ENCODE data around the gene WDR70. TPM values are rescaled to one million over a fixed set of nuclear protein-coding genes. Genes with fewer than 3 reads are reported as not detected.

The WDR70 gene
- total and polyA plus RNA-seq, 4 donors, result 4.0 to 17.7 (median 14.5) TPM

- no peak for TF ChIP-seq CTCF (IDR thresholded peaks at IDR 0.05; ENCODE audit: low read depth, low read length, missing input control)
These were observed 132.5 kb downstream of the WDR70 start (continued) for GRCh38 chr5:37511646-37512045.

DNA sequence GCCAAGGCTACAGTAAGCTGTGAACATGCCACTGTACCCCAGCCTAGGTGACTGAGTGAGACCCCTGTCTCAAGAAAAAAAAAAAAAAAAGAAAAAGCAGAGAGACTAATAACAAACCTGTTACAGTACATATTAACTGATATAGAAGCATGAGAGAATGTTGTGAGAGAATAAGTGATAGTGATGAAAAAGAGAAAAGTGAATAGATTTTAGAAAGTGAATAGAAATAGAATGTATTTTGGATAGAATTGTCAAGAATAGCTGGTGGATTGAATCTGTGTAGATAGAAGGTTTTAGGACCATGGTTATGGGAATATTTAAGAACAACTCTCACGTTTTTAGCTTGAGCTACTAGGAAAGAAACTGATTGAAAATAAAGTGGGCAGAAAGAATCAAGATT lies 135.8 kb downstream of the WDR70 start:
- Histone ChIP-seq H3K4me1 (ENCODE audit: control insufficient read depth in 4 of 4, insufficient read depth in 4 of 4, low read length in 3 of 4) (no peaks in the 10 kb centered on the region), H3K27ac (ENCODE audit: low read depth in 1 of 2, low read length in 2 of 2) (no peak overlapping the region), H3K9ac (ENCODE audit: low read depth in 1 of 2, low read length in 2 of 2) (no peak overlapping the region), H3K9me3 (ENCODE audit: control insufficient read depth in 4 of 4, low read length in 3 of 4) (no peaks in the 10 kb centered on the region), H3K27me3 (ENCODE audit: control insufficient read depth in 4 of 4, insufficient read depth in 4 of 4, low read length in 3 of 4) (no peaks in the 10 kb centered on the region), H3K36me3 (ENCODE audit: control insufficient read depth in 4 of 4, insufficient read depth in 3 of 4, low read depth in 1 of 4, low read length in 3 of 4) (peaks cover 0 to 7% (median under 1%) of the 10 kb centered on the region in 4 donors), H3K4me3 (ENCODE audit: low read depth in 1 of 3, low read length in 3 of 3) (no peak overlapping the region)
- TF ChIP-seq JUND (IDR thresholded peaks at IDR 0.05) (no peak), REST (IDR thresholded peaks at IDR 0.05) (no peak), HNF4G (IDR thresholded peaks at IDR 0.05) (no peak), EGR1 (IDR thresholded peaks at IDR 0.05; ENCODE audit: low read depth in 2 of 2) (no peak), RAD21 (IDR thresholded peaks at IDR 0.05) (no peak), HNF4A (conservative IDR thresholded peaks at IDR 0.05) (no peak), RXRA (IDR thresholded peaks at IDR 0.05) (no peak), FOXA2 (IDR thresholded peaks at IDR 0.05) (no peak), SP1 (IDR thresholded peaks at IDR 0.05) (no peak), FOXA1 (IDR thresholded peaks at IDR 0.05) (no peak), TAF1 (conservative IDR thresholded peaks at IDR 0.05) (no peak), CTCF (IDR thresholded peaks at IDR 0.05; ENCODE audit: low read depth, low read length, missing input control) (no peak), NR2F2 (IDR thresholded peaks at IDR 0.05) (no peak), GABPA (IDR thresholded peaks at IDR 0.05 in 1 of 2, conservative IDR thresholded peaks at IDR 0.05 in 1 of 2) (no peak), ATF3 (IDR thresholded peaks at IDR 0.05) (no peak)
- TF ChIP-seq, protein P1, sequence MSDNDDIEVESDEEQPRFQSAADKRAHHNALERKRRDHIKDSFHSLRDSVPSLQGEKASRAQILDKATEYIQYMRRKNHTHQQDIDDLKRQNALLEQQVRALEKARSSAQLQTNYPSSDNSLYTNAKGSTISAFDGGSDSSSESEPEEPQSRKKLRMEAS (IDR thresholded peaks at IDR 0.05), result no peak
- 97% methylated on average over 1 of the region's 1 CpG for WGBS
- DNase-seq (ENCODE audit: low spot score), result no peak

Data from liver (tissue), 9 donors.